K562 (cell line): ENCODE results near the gene MLST8. TPM values are rescaled to one million over a fixed set of nuclear protein-coding genes. Genes with fewer than 3 reads are reported as not detected.

Experiments
- ATAC-seq: fragments of 200-7000 bp; cut with Tn5 transposase; 3 replicates; pipeline ENCODE4 v1.9.1; 2020; ENCODE audit warnings: moderate library complexity
- BruUV-seq: library from RNA; stranded (reverse); fragments of 400-500 nt; replicated peaks from 2 replicates; lab custom pipeline; 2021; lab: Mats Ljungman, UMichigan
- CTCF ChIA-PET: fragments of 300-600 bp; formaldehyde crosslinking; extraction: SDS; loops from one replicate; lab custom pipeline; 2021; ENCODE audit warnings: low intra/inter-chr PET ratio; lab: Yijun Ruan, JAX
- POLR2A ChIA-PET: fragments of 300-600, 350-650 bp; sonication (Branson Sonifier 250); formaldehyde crosslinking; extraction: SDS; loops from one replicate; lab custom pipeline; 2021; ENCODE audit warnings: antibody characterized with exemption, inconsistent platforms; lab: Yijun Ruan, JAX
- DNase-seq, 4 experiments: peaks; one replicate each; pipeline versions ENCODE4 v3.0.0 to v3.0.0-alpha.2; 2011 to 2018; ENCODE audit warnings: low spot score in 3 of 4, mixed read lengths in 3 of 4; ENCODE audit errors: extremely low read depth in 1 of 4
- FAIRE-seq: peaks from 2 replicates; lab custom pipeline; 2011; peaks lifted over from hg19 to GRCh38; lab: Jason Lieb, UNC
- H2AFZ ChIP-seq: 2 replicates; pipeline ENCODE4 v1.6.0; 2011; ENCODE audit warnings: low read depth, low read length, control low read depth, inconsistent platforms
- H3K27ac ChIP-seq: fragments of 200-600 bp; 3 replicates; pipeline ENCODE4 v1.8.0; 2011; ENCODE audit warnings: low read depth, mild to moderate bottlenecking, control low read depth, inconsistent platforms, low read length, moderate library complexity, mixed read lengths; ENCODE audit errors: extremely low read depth
- H3K27me3 ChIP-seq, 2 experiments: fragments of 300-600 bp in 1 of 2; 2 replicates in 1 of 2; 3 replicates in 1 of 2; pipeline versions ENCODE4 v1.6.0 to v1.8.0; 2011; ENCODE audit warnings: inconsistent platforms in 2 of 2, low read length in 2 of 2, mild to moderate bottlenecking in 1 of 2, mixed read lengths in 1 of 2, moderate library complexity in 1 of 2; ENCODE audit not compliant: control insufficient read depth in 2 of 2, insufficient read depth in 2 of 2
- H3K36me3 ChIP-seq: fragments of 300-600 bp; 3 replicates; pipeline ENCODE4 v1.8.0; 2011; ENCODE audit warnings: mild to moderate bottlenecking, low read length, inconsistent platforms; ENCODE audit not compliant: control insufficient read depth, insufficient read depth
- H3K4me1 ChIP-seq, 2 experiments: fragments of 200-600 bp in 1 of 2; replicated peaks in 1 of 2; 2 replicates in 1 of 2; 3 replicates in 1 of 2; pipeline versions ENCODE4 v1.5.1 to v1.8.0; 2011; ENCODE audit warnings: inconsistent platforms in 2 of 2, low read length in 2 of 2, mild to moderate bottlenecking in 1 of 2, mixed read lengths in 1 of 2, moderate library complexity in 1 of 2; ENCODE audit not compliant: control insufficient read depth in 2 of 2, insufficient read depth in 2 of 2
- H3K4me2 ChIP-seq: 2 replicates; pipeline ENCODE4 v1.6.1; 2011; ENCODE audit warnings: low read length, control low read depth, inconsistent platforms, mixed read lengths; ENCODE audit not compliant: insufficient read depth
- H3K4me3 ChIP-seq: fragments of 200-600 bp; sonication (generic), shearing (Covaris generic); 2 replicates; pipeline ENCODE4 v1.5.1; 2016; ENCODE audit warnings: control low read depth, inconsistent platforms
- H3K79me2 ChIP-seq: fragments of 200-600 bp; 3 replicates; pipeline ENCODE4 v1.8.0; 2011; ENCODE audit warnings: low read length, inconsistent platforms; ENCODE audit not compliant: control insufficient read depth, insufficient read depth
- H3K9ac ChIP-seq, 2 experiments: 2 replicates each; pipeline versions ENCODE4 v1.6.0 to v1.6.1; 2011; ENCODE audit warnings: low read depth in 2 of 2, low read length in 2 of 2, control low read depth in 1 of 2, inconsistent platforms in 1 of 2, mild to moderate bottlenecking in 1 of 2, mixed read lengths in 1 of 2; ENCODE audit not compliant: insufficient read depth in 1 of 2
- H3K9me1 ChIP-seq: one replicate; pipeline ENCODE4 v1.6.0; 2011; ENCODE audit warnings: inconsistent platforms, mild to moderate bottlenecking, low read length, moderate library complexity; ENCODE audit not compliant: control insufficient read depth, insufficient read depth
- H3K9me3 ChIP-seq: replicated peaks from 2 replicates; pipeline ENCODE4 v1.5.1; 2011; ENCODE audit warnings: low read depth, low read length, inconsistent platforms; ENCODE audit not compliant: control insufficient read depth, insufficient read depth
- H4K20me1 ChIP-seq: replicated peaks from 2 replicates; pipeline ENCODE4 v1.6.1; 2011; ENCODE audit warnings: low read length, inconsistent platforms, mixed read lengths; ENCODE audit not compliant: control insufficient read depth, insufficient read depth
- WGBS: fragments of 100-300 bp; shearing (Covaris generic); methylation state at CpG from one replicate; pipeline ENCODE4 v1.1.6; 2016; ENCODE audit warnings: low coverage, mixed read lengths; ENCODE audit not compliant: insufficient coverage; ENCODE audit errors: missing lambda C conversion rate; 5-methylcytosine and 5-hydroxymethylcytosine counted together
- in situ Hi-C: fragments of 300-500 bp; cut with MboI; formaldehyde crosslinking; loops from 4 replicates; pipeline ENCODE4 v1.15.0; 2018; ENCODE audit warnings: inconsistent platforms, mixed read lengths
- intact Hi-C: fragments of 100-400 bp; cut with micrococcal nuclease; formaldehyde crosslinking; loops from 2 replicates; pipeline ENCODE4 v1.14.2; 2022
- polyA plus RNA-seq, 8 experiments: library from polyadenylated mRNA; depleted of rRNA in 4 of 8; stranded (reverse) in 5 of 8; unstranded in 3 of 8; fragments of >200 nt; fragmentation: Nextera tagmentation in 2 of 8; fragmentation: Illumina TruSeq in 1 of 8; extraction: Ambion mirVana in 2 of 8; extraction: Trizol in 1 of 8; gene quantifications; 2 replicates each; pipeline versions ENCODE4 v1.2.1 to v1.2.3, GENCODE V29; 2011 to 2014; ENCODE audit warnings: inconsistent platforms in 1 of 8, missing spikeins in 1 of 8
- total RNA-seq, 7 experiments: library from RNA; depleted of rRNA in 6 of 7; stranded (reverse); fragments of >200 nt in 6 of 7; fragmentation: Illumina TruSeq in 2 of 7; extraction: Trizol in 2 of 7; gene quantifications; 2 replicates each; pipeline versions ENCODE4 v1.2.1 to v1.2.3, GENCODE V29; 2011 to 2021; ENCODE audit warnings: low replicate concordance in 1 of 7
- TF ChIP-seq, protein P1 (sequence below), 3 experiments: IDR thresholded peaks in 2 of 3; conservative IDR thresholded peaks in 1 of 3; 2 replicates each; pipeline ENCODE4 v1.5.1; 2011 to 2012; ENCODE audit warnings: low read length in 3 of 3, mild to moderate bottlenecking in 3 of 3, control low read depth in 2 of 3, improper control_type of control experiment in 1 of 3, inconsistent platforms in 1 of 3, low read depth in 1 of 3, mixed read lengths in 1 of 3, moderate library complexity in 1 of 3; ENCODE audit not compliant: insufficient read depth in 2 of 3
- TF ChIP-seq, protein P2 (sequence below): sonication (generic); formaldehyde crosslinking; IDR thresholded peaks from 2 replicates; pipeline ENCODE4 v1.8.1; 2023; ENCODE audit warnings: mild to moderate bottlenecking, missing genetic modification reagents

Gene MLST8
- total and polyA plus RNA-seq, 9 of the 15 experiments (the other 6 are each of a cell fraction or from before 2014, with no cell fraction given), result 1.5 to 116 (median 43.3) TPM

DNA sequence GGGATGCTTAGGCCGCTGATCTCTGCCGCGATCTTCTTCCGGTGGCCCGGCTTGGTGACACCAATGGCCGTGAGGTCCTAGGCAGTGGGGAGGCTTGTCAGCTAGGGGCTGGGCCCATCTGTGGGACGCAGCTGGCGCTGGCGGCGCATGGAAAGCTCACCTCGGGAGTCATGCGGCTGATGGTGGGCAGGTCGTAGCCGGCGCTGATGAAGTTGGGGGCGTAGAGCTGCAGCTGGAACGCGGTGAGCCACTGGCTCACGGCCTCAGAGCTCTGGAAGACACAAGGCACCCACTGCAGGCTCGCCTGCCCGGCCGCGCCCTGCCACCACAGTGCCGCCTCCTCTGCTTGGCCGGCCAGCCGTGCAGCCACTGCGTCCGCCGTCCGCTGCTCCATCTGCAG, 21.6 kb upstream of the MLST8 start:
- no peak overlapping the region for H2AFZ ChIP-seq
- CTCF ChIA-PET, result no interaction called here
- intact Hi-C loops, result no loop called here
- no peaks in the 10 kb centered on the region for H3K9me1 ChIP-seq
- ATAC-seq (no peak), FAIRE-seq (no peak), DNase-seq (no peak)
- H3K4me1 ChIP-seq, result peaks cover 2 to 87% of the 10 kb centered on the region in 2 experiments; a peak in 3 of 5 replicates
- BruUV-seq, result no TSS peak
- no peak overlapping the region for H3K4me3 ChIP-seq
- POLR2A ChIA-PET, result interaction anchor here (0.9 to 1.9 kb wide), 4 partner anchors 11 to 219 kb away, joined by 3 to 6 read pairs (median 6); partner anchors contain the start of genes RPS2 and TRAF7
- H3K27me3 ChIP-seq, result no peaks in the 10 kb centered on the region
- 80% methylated on average over 26 of the region's 30 CpGs for WGBS
- H3K9ac ChIP-seq, result no peak overlapping the region
- no peaks in the 10 kb centered on the region for H3K36me3 ChIP-seq
- H4K20me1 ChIP-seq, result no peaks in the 10 kb centered on the region
- H3K9me3 ChIP-seq, result no peaks in the 10 kb centered on the region
- H3K4me2 ChIP-seq, result no peak overlapping the region
- H3K27ac ChIP-seq, result no peak overlapping the region
- in situ Hi-C loops, result no loop called here
- H3K79me2 ChIP-seq, result no peaks in the 10 kb centered on the region
- TF ChIP-seq, protein P1, sequence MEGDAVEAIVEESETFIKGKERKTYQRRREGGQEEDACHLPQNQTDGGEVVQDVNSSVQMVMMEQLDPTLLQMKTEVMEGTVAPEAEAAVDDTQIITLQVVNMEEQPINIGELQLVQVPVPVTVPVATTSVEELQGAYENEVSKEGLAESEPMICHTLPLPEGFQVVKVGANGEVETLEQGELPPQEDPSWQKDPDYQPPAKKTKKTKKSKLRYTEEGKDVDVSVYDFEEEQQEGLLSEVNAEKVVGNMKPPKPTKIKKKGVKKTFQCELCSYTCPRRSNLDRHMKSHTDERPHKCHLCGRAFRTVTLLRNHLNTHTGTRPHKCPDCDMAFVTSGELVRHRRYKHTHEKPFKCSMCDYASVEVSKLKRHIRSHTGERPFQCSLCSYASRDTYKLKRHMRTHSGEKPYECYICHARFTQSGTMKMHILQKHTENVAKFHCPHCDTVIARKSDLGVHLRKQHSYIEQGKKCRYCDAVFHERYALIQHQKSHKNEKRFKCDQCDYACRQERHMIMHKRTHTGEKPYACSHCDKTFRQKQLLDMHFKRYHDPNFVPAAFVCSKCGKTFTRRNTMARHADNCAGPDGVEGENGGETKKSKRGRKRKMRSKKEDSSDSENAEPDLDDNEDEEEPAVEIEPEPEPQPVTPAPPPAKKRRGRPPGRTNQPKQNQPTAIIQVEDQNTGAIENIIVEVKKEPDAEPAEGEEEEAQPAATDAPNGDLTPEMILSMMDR (IDR thresholded peaks at IDR 0.05 in 2 of 3, conservative IDR thresholded peaks at IDR 0.05 in 1 of 3; ENCODE audit: insufficient read depth in 2 of 3, low read depth in 1 of 3, low read length in 3 of 3), result no peak
- TF ChIP-seq, protein P2, sequence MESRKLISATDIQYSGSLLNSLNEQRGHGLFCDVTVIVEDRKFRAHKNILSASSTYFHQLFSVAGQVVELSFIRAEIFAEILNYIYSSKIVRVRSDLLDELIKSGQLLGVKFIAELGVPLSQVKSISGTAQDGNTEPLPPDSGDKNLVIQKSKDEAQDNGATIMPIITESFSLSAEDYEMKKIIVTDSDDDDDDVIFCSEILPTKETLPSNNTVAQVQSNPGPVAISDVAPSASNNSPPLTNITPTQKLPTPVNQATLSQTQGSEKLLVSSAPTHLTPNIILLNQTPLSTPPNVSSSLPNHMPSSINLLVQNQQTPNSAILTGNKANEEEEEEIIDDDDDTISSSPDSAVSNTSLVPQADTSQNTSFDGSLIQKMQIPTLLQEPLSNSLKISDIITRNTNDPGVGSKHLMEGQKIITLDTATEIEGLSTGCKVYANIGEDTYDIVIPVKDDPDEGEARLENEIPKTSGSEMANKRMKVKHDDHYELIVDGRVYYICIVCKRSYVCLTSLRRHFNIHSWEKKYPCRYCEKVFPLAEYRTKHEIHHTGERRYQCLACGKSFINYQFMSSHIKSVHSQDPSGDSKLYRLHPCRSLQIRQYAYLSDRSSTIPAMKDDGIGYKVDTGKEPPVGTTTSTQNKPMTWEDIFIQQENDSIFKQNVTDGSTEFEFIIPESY (CRISPR knock-in tag), result peak; percentile 81
